HG02571 (cell line): ENCODE measurements around the gene MZT2A.
"Not testable (repeated sequence)": the region's sequence is repeated elsewhere in the genome, so short reads cannot be mapped to it uniquely, and the experiment has no call there.

Experiments
- ATAC-seq: cut with Tn5 transposase; IDR thresholded peaks from one replicate; pipeline ENCODE4 v1.9.1; 2021; ENCODE audit warnings: mild to moderate bottlenecking, moderate library complexity; ENCODE audit not compliant: unreplicated experiment

Gene MZT2A

GRCh38 chr2:131521524-131521923, 29.3 kb upstream of the MZT2A start:
- ATAC-seq, result not testable (repeated sequence)

- no peak for ATAC-seq
Measured at GRCh38 chr2:131520526-131520925, 28.3 kb upstream of the MZT2A start.

GRCh38 chr2:131519871-131520470, 27.8 kb upstream of the MZT2A start:
- ATAC-seq, result not testable (repeated sequence)

GRCh38 chr2:131519466-131519865, 27.3 kb upstream of the MZT2A start:
- no peak for ATAC-seq

GRCh38 chr2:131518531-131518930, 26.3 kb upstream of the MZT2A start:
- not testable (repeated sequence) for ATAC-seq

GRCh38 chr2:131517856-131518255, 25.7 kb upstream of the MZT2A start:
- ATAC-seq, result not testable (repeated sequence)

GRCh38 chr2:131517106-131517831, 25.1 kb upstream of the MZT2A start:
- no peak for ATAC-seq

- ATAC-seq, result not testable (repeated sequence)
Measured at GRCh38 chr2:131516621-131517020, 24.4 kb upstream of the MZT2A start.

GRCh38 chr2:131516011-131516410, 23.8 kb upstream of the MZT2A start:
- ATAC-seq, result no peak

GRCh38 chr2:131515235-131515634, 23.0 kb upstream of the MZT2A start:
- not testable (repeated sequence) for ATAC-seq

GRCh38 chr2:131514408-131515166, 22.4 kb upstream of the MZT2A start:
- peak; percentile 56 for ATAC-seq

GRCh38 chr2:131511969-131512870, 20.0 kb upstream of the MZT2A start:
- not testable (repeated sequence) for ATAC-seq

GRCh38 chr2:131511291-131511968, 19.2 kb upstream of the MZT2A start:
- ATAC-seq, result not testable (repeated sequence)

- ATAC-seq, result no peak
Measured at GRCh38 chr2:131509615-131510014, 17.4 kb upstream of the MZT2A start.

- not testable (repeated sequence) for ATAC-seq
Measured at GRCh38 chr2:131504082-131504750, 12.0 kb upstream of the MZT2A start.

- ATAC-seq, result not testable (repeated sequence)
Measured at GRCh38 chr2:131503587-131503986, 11.4 kb upstream of the MZT2A start.

- peak; percentile 90 for ATAC-seq
Measured at GRCh38 chr2:131498321-131498973, 6.2 kb upstream of the MZT2A start.

- not testable (repeated sequence) for ATAC-seq
Measured at GRCh38 chr2:131495506-131495905, 3.3 kb upstream of the MZT2A start.
